ENCODE results near the gene MAGEB1.

DNA sequence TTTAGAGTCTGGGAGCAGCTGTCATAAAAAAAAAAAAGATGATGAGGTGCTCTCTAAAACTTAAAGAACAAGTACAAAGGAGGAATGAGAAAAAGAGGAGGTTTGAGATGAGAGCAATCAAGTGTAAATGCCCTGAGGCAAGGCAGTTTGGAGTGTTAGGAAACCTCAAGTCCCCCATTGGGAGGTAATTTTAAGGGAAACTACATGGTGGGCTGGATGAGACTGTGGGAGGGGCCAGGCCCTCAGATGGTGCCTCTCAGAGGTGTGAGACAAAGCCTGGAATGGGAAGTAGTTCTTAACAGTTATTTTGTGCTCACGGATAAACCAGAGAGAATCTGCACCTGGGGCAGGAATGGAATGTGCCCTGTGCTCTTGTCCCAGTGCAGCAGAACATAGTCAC lies 18.4 kb upstream of the MAGEB1 start:
- TF ChIP-seq POLR2AphosphoS5 (IDR thresholded peaks at IDR 0.05) (no peak), POLR2A (IDR thresholded peaks at IDR 0.05) (no peak)
- TF ChIP-seq, protein P1, sequence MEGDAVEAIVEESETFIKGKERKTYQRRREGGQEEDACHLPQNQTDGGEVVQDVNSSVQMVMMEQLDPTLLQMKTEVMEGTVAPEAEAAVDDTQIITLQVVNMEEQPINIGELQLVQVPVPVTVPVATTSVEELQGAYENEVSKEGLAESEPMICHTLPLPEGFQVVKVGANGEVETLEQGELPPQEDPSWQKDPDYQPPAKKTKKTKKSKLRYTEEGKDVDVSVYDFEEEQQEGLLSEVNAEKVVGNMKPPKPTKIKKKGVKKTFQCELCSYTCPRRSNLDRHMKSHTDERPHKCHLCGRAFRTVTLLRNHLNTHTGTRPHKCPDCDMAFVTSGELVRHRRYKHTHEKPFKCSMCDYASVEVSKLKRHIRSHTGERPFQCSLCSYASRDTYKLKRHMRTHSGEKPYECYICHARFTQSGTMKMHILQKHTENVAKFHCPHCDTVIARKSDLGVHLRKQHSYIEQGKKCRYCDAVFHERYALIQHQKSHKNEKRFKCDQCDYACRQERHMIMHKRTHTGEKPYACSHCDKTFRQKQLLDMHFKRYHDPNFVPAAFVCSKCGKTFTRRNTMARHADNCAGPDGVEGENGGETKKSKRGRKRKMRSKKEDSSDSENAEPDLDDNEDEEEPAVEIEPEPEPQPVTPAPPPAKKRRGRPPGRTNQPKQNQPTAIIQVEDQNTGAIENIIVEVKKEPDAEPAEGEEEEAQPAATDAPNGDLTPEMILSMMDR (IDR thresholded peaks at IDR 0.05 in 8 of 11, conservative IDR thresholded peaks at IDR 0.05 in 3 of 11): no peak

Measured in spleen (tissue), 7 donors.